Hepatocyte (in vitro differentiated cells): ENCODE measurements around the gene TANGO2. TPM values are rescaled to one million over a fixed set of nuclear protein-coding genes. Genes with fewer than 3 reads are reported as not detected.

Source experiments
- DNase-seq: peaks from one replicate; pipeline ENCODE4 v3.0.0-alpha.2; 2016; ENCODE audit warnings: low spot score
- H2AFZ ChIP-seq: fragments of 200-600 bp; sonication (generic); 2 replicates; pipeline ENCODE4 v1.6.0; 2016; ENCODE audit warnings: antibody characterized with exemption, mild to moderate bottlenecking
- H3K27ac ChIP-seq: fragments of 200-600 bp; sonication (generic); 2 replicates; pipeline ENCODE4 v1.5.1; 2016; ENCODE audit warnings: mild to moderate bottlenecking
- H3K27me3 ChIP-seq: fragments of 200-600 bp; sonication (generic); 2 replicates; pipeline ENCODE4 v1.6.1; 2016
- H3K36me3 ChIP-seq: fragments of 200-600 bp; sonication (generic); replicated peaks from 2 replicates; pipeline ENCODE4 v1.5.1; 2016; ENCODE audit warnings: low read depth; ENCODE audit not compliant: insufficient read depth
- H3K4me1 ChIP-seq: fragments of 200-600 bp; sonication (generic); 2 replicates; pipeline ENCODE4 v1.5.1; 2016; ENCODE audit warnings: mild to moderate bottlenecking, moderate library complexity; ENCODE audit not compliant: insufficient read depth
- H3K4me2 ChIP-seq: fragments of 200-600 bp; sonication (generic); 2 replicates; pipeline ENCODE4 v1.6.0; 2016
- H3K4me3 ChIP-seq: fragments of 200-600 bp; sonication (generic); 2 replicates; pipeline ENCODE4 v1.5.1; 2016; ENCODE audit warnings: mild to moderate bottlenecking
- H3K79me2 ChIP-seq: fragments of 200-600 bp; sonication (generic); 2 replicates; pipeline ENCODE4 v1.6.0; 2017; ENCODE audit warnings: mild to moderate bottlenecking
- H3K9me2 ChIP-seq: fragments of 200-600 bp; sonication (generic); replicated peaks from 2 replicates; pipeline ENCODE4 v1.6.0; 2017; ENCODE audit warnings: mild to moderate bottlenecking; ENCODE audit not compliant: insufficient read depth
- H3K9me3 ChIP-seq: fragments of 200-600 bp; sonication (generic); 2 replicates; pipeline ENCODE4 v1.5.1; 2016; ENCODE audit warnings: low read depth, mild to moderate bottlenecking
- H4K20me1 ChIP-seq: fragments of 200-600 bp; sonication (generic); 2 replicates; pipeline ENCODE4 v1.6.0; 2016; ENCODE audit warnings: mild to moderate bottlenecking; ENCODE audit not compliant: insufficient read depth, poor library complexity, severe bottlenecking
- EZH2 ChIP-seq: fragments of 200-600 bp; sonication (generic); IDR thresholded peaks from 2 replicates; pipeline ENCODE4 v1.6.1; 2016; ENCODE audit warnings: antibody characterized with exemption, mild to moderate bottlenecking, borderline replicate concordance
- EZH2phosphoT487 ChIP-seq: fragments of 200-600 bp; sonication (generic); IDR thresholded peaks from one replicate; pipeline ENCODE4 v1.6.1; 2018; ENCODE audit warnings: antibody characterized with exemption, mild to moderate bottlenecking, low read depth, moderate library complexity; ENCODE audit not compliant: unreplicated experiment, severe bottlenecking
- WGBS: methylation state at CpG from one replicate; pipeline ENCODE4 v1.1.6; 2016; ENCODE audit warnings: low lambda C conversion rate; ENCODE audit errors: missing lambda C conversion rate; 5-methylcytosine and 5-hydroxymethylcytosine counted together
- polyA plus RNA-seq: library from polyadenylated mRNA; unstranded; fragments of >200 nt; fragmentation: Nextera tagmentation; extraction: Ambion mirVana; gene quantifications from 2 replicates; pipeline ENCODE4 v1.2.1, GENCODE V29; 2016
- total RNA-seq: library from RNA; depleted of rRNA; stranded (reverse); fragments of >200 nt; gene quantifications from 2 replicates; pipeline ENCODE4 v1.2.3, GENCODE V29; 2014
- TF ChIP-seq, protein P1 (sequence below): fragments of 200-600 bp; sonication (generic); IDR thresholded peaks from 2 replicates; pipeline ENCODE4 v1.5.1; 2016; ENCODE audit warnings: antibody characterized with exemption, mild to moderate bottlenecking; ENCODE audit not compliant: poor library complexity

Gene TANGO2
- total and polyA plus RNA-seq, 2 experiments from 2014 or later, result 20.8 to 21.4 TPM

DNA sequence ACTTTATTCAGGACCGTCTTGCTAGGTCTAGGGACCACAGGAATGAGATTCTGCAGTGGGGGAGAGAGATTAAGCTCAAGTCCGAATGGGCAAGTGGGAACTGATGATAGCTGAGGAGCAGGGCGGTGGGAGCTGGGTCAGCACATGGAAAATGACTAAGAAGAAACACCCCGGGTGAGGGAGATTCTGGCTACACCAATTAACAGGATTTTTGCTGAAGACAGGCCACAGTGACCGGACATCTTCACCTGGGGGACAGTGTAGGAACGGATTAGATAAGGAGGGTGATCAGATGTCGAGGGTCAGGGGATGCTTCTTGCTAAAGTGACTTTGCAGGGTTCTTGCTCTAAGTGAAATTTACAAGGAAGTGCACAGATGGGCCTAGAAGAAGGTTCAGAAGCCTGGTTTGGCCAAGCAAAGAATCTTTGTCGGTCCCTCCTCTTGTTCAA, 50.6 kb downstream of the TANGO2 start:
- Histone ChIP-seq H3K9me3 (no peaks in the 10 kb centered on the region), H3K27me3 (no peaks in the 10 kb centered on the region), H3K4me3 (no peak overlapping the region), H3K4me1 (no peaks in the 10 kb centered on the region), H3K79me2 (no peaks in the 10 kb centered on the region), H3K9me2 (no peaks in the 10 kb centered on the region), H3K27ac (no peak overlapping the region), H3K4me2 (no peak overlapping the region), H4K20me1 (no peaks in the 10 kb centered on the region), H2AFZ (no peak overlapping the region), H3K36me3 (no peaks in the 10 kb centered on the region)
- TF ChIP-seq EZH2 (no peak), EZH2phosphoT487 (no peak)
- TF ChIP-seq, protein P1, sequence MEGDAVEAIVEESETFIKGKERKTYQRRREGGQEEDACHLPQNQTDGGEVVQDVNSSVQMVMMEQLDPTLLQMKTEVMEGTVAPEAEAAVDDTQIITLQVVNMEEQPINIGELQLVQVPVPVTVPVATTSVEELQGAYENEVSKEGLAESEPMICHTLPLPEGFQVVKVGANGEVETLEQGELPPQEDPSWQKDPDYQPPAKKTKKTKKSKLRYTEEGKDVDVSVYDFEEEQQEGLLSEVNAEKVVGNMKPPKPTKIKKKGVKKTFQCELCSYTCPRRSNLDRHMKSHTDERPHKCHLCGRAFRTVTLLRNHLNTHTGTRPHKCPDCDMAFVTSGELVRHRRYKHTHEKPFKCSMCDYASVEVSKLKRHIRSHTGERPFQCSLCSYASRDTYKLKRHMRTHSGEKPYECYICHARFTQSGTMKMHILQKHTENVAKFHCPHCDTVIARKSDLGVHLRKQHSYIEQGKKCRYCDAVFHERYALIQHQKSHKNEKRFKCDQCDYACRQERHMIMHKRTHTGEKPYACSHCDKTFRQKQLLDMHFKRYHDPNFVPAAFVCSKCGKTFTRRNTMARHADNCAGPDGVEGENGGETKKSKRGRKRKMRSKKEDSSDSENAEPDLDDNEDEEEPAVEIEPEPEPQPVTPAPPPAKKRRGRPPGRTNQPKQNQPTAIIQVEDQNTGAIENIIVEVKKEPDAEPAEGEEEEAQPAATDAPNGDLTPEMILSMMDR, result no peak
- DNase-seq, result no peak
- WGBS, result 89% methylated on average over 8 of the region's 8 CpGs

DNA sequence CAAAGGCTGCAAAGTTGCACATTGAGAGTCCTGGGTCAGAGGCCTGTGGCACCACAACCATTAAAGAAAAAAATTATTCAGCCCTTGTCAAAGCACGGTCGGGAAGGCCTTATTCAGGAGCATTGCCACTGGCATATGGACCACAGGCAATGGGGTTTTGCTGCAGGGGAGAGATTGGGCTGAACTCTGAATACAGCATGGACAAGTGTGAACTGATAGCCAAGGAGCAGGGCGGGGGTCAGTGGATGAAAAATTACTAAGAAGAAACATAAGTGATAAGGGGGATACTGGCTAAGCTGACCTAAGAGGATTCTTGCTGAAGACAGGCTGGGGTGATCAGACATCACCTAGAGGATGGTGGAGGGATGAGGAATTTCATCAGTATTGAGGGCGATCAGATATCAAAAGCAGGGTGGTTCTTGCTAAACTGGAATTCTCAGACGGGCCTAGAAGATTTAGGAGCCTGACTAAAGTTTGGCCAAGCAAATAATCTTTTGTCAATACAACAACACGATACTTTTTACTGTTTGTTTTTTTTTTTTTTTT, 55.8 kb downstream of the TANGO2 start:
- H3K79me2 ChIP-seq, result peaks cover 13% of the 10 kb centered on the region
- no peaks in the 10 kb centered on the region for H3K9me2 ChIP-seq
- no peak overlapping the region for H3K4me3 ChIP-seq
- no peak overlapping the region for H2AFZ ChIP-seq
- 80% methylated on average over 6 of the region's 6 CpGs for WGBS
- H3K27me3 ChIP-seq, result no peaks in the 10 kb centered on the region
- H3K36me3 ChIP-seq, result no peaks in the 10 kb centered on the region
- no peak for DNase-seq
- no peak overlapping the region for H3K27ac ChIP-seq
- TF ChIP-seq EZH2phosphoT487 (no peak), EZH2 (no peak)
- TF ChIP-seq, protein P1, result no peak
- H3K4me1 ChIP-seq, result peaks cover 14% of the 10 kb centered on the region
- H3K4me2 ChIP-seq, result no peak overlapping the region
- no peaks in the 10 kb centered on the region for H3K9me3 ChIP-seq
- peaks cover 4% of the 10 kb centered on the region for H4K20me1 ChIP-seq

DNA sequence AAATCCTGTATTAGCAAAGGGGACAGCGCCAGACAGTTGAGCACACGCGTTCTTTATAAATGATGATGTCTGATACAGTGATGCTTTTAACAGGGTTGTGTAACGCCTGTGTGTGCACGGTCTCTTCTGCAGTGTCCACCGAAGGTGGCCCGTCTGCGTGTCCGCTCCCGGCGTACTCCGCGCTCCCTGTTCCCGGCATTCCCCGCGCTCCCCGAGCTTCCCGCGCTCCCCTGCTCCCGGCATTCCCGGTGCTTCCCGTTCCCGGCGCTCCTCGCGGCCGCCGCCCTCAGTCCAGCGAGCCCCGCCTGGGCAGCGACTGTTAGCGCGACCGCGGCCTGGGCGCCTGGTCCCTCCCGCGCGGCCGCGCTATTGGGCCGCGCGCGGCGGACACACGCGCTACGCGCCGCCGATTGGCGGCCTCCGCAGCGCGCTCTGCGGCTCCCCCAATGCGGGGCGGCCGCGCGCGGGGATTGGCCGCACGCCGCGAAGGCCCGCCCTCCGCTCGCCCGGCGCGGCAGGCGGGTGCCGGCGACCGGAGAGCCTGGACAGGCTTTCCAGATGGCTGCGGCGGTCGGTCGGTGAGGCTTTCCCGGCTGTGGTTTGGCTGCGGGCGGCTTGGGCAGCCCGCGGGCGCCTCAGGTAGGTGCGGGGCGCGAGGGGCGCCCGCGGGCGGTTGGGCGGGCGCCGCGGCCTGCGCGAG, 59.0 kb downstream of the TANGO2 start, which contains the start of gene DGCR8:
TSS of gene DGCR8 (plus strand) at position 497 of the 700 bp plus-strand sequence. CDS start 5,723 bp downstream, outside the sequence.
- peak; percentile 98 for DNase-seq
- H3K4me3 ChIP-seq, result peak within 1 kb of the TSS; percentile 98
- H3K36me3 ChIP-seq, result no peaks in the 10 kb centered on the region
- peaks cover 36% of the 10 kb centered on the region for H4K20me1 ChIP-seq
- H3K27me3 ChIP-seq, result no peaks in the 10 kb centered on the region
- no peaks in the 10 kb centered on the region for H3K9me3 ChIP-seq
- H3K4me1 ChIP-seq, result peaks cover 22% of the 10 kb centered on the region
- TF ChIP-seq EZH2phosphoT487, result no peak
- TF ChIP-seq EZH2, result no peak
- under 1% methylated on average over 46 of the region's 100 CpGs for WGBS
- peaks cover 45% of the 10 kb centered on the region for H3K79me2 ChIP-seq
- H3K9me2 ChIP-seq, result no peaks in the 10 kb centered on the region
- H2AFZ ChIP-seq, result peak within 1 kb of the TSS; percentile 98
- H3K27ac ChIP-seq, result peak within 1 kb of the TSS; percentile 98
- peak within 1 kb of the TSS; percentile 86 for H3K4me2 ChIP-seq

DNA sequence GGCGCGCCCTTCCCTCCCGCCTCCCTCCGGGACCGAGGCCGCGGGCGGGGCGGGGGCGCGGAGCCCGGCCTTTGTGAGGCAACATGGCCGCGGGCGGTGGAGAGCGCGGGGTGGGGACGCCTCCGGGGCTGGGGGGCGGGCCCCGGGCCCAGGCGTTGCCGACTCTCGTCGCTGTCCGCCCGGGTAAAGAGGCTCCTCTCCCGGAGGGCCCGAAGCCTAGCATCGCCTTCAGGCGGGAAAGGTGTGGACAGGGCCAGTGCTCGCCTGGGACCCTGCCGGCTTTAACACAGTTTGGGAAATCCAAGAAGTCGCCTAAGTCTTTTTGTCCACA, 59.5 kb downstream of the TANGO2 start:
- H3K36me3 ChIP-seq, result no peaks in the 10 kb centered on the region
- peak overlapping the region; percentile 98 for H3K27ac ChIP-seq
- no peaks in the 10 kb centered on the region for H3K9me2 ChIP-seq
- peak; percentile 86 for DNase-seq
- WGBS, result 2% methylated on average over 18 of the region's 34 CpGs
- peak overlapping the region; percentile 86 for H3K4me2 ChIP-seq
- no peaks in the 10 kb centered on the region for H3K9me3 ChIP-seq
- H2AFZ ChIP-seq, result peak overlapping the region; percentile 91
- peaks cover 41% of the 10 kb centered on the region for H4K20me1 ChIP-seq
- TF ChIP-seq, protein P1, result no peak
- TF ChIP-seq EZH2phosphoT487, result no peak
- TF ChIP-seq EZH2, result no peak
- H3K79me2 ChIP-seq, result peaks cover 50% of the 10 kb centered on the region
- H3K4me1 ChIP-seq, result peaks cover 25% of the 10 kb centered on the region
- no peaks in the 10 kb centered on the region for H3K27me3 ChIP-seq
- H3K4me3 ChIP-seq, result peak overlapping the region; percentile 98
